Astrocyte of the hippocampus (primary cell): Measurements from ENCODE around the gene CCDC57.
A peak's percentile ranks its signal among the peaks of the same experiment; 100 is the strongest.

Source experiments
- DNase-seq: peaks from one replicate; pipeline ENCODE4 v3.0.0; 2011; ENCODE audit warnings: low read depth, low spot score

Gene CCDC57

GRCh38 chr17:82235056-82235774 is 22.6 kb upstream of the CCDC57 start:
- DNase-seq = no peak

- no peak for DNase-seq
Measured at GRCh38 chr17:82234211-82235055, 21.8 kb upstream of the CCDC57 start.

GRCh38 chr17:82232876-82233785 is 20.5 kb upstream of the CCDC57 start:
- DNase-seq = no peak

GRCh38 chr17:82232322-82232820 is 19.7 kb upstream of the CCDC57 start:
- DNase-seq = no peak

GRCh38 chr17:82231562-82232321 is 19.1 kb upstream of the CCDC57 start:
- DNase-seq = peak; percentile 53

GRCh38 chr17:82231312-82231561 is 18.6 kb upstream of the CCDC57 start:
- no peak for DNase-seq

GRCh38 chr17:82230609-82231311 is 18.1 kb upstream of the CCDC57 start:
- peak; percentile 92 for DNase-seq

GRCh38 chr17:82229698-82230608 is 17.3 kb upstream of the CCDC57 start:
- no peak for DNase-seq

- peak; percentile 88 for DNase-seq
Measured at GRCh38 chr17:82228842-82229697, 16.4 kb upstream of the CCDC57 start, which contains the start of gene SLC16A3. Gene SLC16A3 (plus strand): TSS chr17:82229042. CDS start chr17:82236009, 6,967 bp downstream.

GRCh38 chr17:82228278-82228841 is 15.7 kb upstream of the CCDC57 start:
- DNase-seq = peak; percentile 45

GRCh38 chr17:82227629-82228277 is 15.1 kb upstream of the CCDC57 start:
- DNase-seq = no peak

- DNase-seq = no peak
Measured at GRCh38 chr17:82226809-82227628, 14.4 kb upstream of the CCDC57 start.

GRCh38 chr17:82226146-82226808 is 13.6 kb upstream of the CCDC57 start:
- no peak for DNase-seq

GRCh38 chr17:82225368-82226029 is 12.9 kb upstream of the CCDC57 start:
- no peak for DNase-seq

GRCh38 chr17:82224666-82225065 is 12.0 kb upstream of the CCDC57 start:
- DNase-seq = no peak

GRCh38 chr17:82223517-82223916 is 10.9 kb upstream of the CCDC57 start:
- DNase-seq = no peak
